ENCODE results near the gene CUEDC2. TPM values are rescaled to one million over a fixed set of nuclear protein-coding genes. Genes with fewer than 3 reads are reported as not detected.
A peak's percentile ranks its signal among the peaks of the same experiment; 100 is the strongest.

Gene CUEDC2
- total RNA-seq, 1 experiment from 2014 or later = 19.5 TPM

DNA sequence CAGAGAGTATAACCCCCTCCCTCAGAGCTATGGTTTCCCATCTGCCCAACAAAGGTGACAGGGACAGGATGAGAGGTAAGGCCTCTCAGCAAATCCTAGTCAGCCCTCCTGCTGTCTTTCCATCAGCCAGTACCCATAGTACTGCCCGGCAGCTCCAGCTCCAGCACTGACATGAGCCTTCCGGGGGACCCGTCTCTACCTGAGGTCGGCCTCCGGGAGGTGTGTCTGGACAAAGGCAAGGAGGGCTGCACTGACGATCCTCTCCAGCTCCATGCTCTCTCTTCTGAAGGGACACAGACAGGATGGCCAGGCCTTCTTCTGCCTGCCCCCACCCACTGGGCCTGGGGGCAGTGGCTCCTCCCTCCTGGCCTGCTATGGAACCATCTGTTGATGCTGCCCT lies 7.5 kb downstream of the CUEDC2 start:
- no peak for DNase-seq (ENCODE audit: low read depth)

GRCh38 chr10:102424145-102424544 lies 8.2 kb downstream of the CUEDC2 start:
- DNase-seq (ENCODE audit: low read depth) = no peak

GRCh38 chr10:102423372-102423968 lies 8.9 kb downstream of the CUEDC2 start:
- no peak for DNase-seq (ENCODE audit: low read depth)

- peak; percentile 54 for DNase-seq (ENCODE audit: low read depth)
Measured at GRCh38 chr10:102422545-102423129, 9.7 kb downstream of the CUEDC2 start.

GRCh38 chr10:102421757-102422512 lies 10.4 kb downstream of the CUEDC2 start:
- no peak for DNase-seq (ENCODE audit: low read depth)

DNA sequence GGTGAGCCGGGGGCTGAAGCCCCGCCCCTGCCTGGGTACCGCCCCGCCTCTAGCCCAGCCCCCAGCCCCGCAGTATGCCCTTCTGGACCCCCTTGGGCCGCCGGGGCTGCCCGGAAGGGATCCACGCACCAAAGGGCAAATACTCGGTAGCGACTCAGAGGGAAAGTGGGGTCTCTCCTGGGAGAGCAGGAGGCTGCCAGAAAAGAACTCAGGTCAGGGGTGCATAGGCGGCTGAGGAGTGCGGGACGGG lies 10.9 kb downstream of the CUEDC2 start:
- DNase-seq (ENCODE audit: low read depth) = no peak

DNA sequence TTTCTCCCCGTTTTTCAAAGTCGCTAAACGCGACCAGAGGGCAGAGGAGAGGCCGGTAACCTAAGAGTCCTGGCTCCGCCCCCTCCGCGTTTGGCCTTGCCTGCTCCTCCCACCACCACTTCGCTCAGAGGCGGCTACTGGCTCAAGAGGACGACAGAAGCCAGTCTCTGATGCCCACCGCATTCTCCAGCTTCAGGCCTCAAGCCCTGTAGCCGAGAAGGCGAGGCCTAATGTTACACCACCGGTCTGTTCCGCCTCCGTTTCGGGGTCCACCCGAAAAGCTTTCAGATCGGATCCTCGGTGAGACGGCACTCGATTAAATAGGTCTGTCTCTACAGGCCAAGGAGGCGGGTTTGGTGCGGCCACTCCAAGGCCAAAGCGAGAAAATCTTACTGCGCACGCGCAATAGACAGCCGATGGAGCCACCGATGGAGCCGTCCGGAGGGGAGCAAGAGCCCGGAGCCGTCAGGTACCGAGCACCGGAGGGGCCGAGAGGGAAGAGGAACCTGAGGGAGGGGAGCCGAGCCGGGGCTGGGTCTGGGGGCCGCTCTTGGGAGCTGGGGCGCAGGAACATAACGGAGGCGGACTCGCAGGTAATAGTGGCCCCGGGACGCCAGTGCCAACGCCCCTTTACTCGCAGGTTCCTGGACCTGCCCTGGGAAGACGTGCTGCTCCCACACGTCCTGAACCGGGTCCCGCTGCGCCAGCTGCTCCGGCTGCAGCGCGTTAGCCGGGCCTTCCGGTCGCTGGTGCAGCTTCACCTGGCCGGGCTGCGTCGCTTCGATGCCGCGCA lies 11.5 kb downstream of the CUEDC2 start, which contains the start of gene FBXL15:
TSS of gene FBXL15 (plus strand) at position 123 of the 793 bp plus-strand sequence. CDS start at position 417, 294 bp downstream.
- peak; percentile 94 for DNase-seq (ENCODE audit: low read depth)

GRCh38 chr10:102420181-102420713 lies 12.1 kb downstream of the CUEDC2 start:
- DNase-seq (ENCODE audit: low read depth) = no peak

DNA sequence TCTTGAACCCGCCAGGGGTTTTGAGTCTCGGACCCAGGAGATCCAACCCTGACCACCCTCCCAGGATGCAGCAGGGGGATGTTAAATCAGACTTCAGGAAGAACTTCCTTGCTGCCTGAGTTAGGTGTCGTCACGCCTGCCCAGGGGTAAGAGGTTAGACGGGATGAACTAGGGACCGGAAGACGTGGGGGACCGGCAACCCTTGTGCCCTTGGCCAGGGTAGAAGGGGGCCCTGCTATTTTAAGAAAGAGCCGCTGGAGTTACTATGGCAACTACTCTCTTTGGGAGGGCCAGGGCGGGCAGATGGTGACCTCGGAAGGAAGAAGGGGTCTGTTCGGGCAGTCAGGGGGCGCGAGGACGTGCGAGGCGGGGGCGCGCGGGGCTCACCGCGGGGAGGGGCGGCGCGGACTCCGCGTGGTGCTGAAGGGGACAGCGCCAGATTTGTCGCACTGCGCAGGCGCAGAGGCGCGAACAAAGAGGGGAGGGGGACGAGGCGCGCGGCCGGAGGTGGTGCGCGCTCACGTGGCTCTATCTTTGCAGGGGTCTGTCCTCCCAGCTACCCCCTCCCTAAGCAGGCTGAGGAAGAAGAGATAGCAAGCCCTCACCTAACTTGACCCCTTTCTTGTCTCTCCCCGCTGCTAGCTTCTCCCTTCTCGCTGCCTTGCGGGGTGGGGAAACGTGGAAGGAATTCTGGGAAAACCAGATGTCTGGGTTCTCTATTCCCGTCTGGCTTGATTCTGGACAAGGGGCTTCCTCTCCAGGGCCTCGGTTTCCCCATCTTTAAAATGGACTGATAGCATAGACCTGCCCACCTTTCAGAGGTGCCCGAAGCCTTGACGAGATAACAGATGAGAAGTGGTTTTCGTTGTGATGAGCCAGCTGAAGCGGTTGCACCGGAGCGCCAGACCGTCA lies 12.8 kb downstream of the CUEDC2 start:
- peak; percentile 57 for DNase-seq (ENCODE audit: low read depth)

DNA sequence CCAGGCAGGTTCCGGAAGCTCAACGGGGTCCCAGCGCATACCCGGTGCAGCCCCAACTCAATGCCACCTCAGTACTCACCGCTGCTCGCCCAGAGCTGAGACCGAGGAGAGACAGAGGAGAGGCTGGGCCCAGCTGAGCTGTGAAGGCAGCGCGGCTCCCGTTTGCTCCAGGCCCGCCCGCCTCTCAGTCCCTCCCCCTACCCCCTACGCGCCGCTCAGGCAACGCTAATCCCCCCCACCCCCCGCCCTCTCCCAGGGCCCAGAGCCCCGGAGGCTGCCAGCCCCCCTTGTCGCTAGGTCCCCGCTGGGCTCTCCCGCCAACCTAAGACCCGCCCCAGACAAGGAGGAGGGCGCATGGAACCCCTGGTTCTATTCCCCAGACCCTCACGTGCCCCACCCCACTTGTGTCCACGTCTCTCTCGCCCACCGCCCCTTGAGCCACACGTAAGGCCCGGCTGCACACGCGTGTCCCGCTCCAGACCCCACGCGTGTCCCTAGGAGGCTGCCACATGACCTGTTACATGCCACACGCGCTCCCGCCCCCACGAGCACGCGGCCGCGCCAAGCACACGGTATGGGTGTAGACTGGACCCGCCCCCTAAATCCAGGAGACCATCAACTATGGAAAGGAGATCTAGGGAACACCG lies 13.6 kb downstream of the CUEDC2 start, which contains the start of gene PSD:
TSS of gene PSD (minus strand) at position 164 of the 647 bp plus-strand sequence. CDS start 1,747 bp downstream, outside the sequence.
- DNase-seq (ENCODE audit: low read depth) = no peak

DNA sequence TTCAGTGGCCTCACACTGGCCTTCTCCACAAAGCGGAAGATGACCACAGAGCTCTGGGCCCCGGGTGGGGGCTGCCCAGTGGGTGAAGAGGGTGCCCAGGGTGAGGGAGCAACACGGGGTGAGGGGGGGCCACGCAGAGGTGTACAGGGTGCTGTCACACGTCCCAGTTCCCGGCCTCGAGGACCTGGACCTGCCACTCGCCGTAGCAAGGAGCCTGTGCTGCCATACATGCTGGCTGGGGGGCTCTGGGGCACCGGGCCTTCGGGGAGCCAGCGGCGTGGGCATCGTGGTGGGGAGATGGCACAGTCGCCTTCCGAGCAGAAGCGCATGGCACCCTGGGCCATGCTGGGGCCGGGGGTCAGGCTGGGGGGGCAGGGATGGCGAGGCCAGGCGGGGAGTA lies 15.7 kb downstream of the CUEDC2 start:
- DNase-seq (ENCODE audit: low read depth) = no peak

DNA sequence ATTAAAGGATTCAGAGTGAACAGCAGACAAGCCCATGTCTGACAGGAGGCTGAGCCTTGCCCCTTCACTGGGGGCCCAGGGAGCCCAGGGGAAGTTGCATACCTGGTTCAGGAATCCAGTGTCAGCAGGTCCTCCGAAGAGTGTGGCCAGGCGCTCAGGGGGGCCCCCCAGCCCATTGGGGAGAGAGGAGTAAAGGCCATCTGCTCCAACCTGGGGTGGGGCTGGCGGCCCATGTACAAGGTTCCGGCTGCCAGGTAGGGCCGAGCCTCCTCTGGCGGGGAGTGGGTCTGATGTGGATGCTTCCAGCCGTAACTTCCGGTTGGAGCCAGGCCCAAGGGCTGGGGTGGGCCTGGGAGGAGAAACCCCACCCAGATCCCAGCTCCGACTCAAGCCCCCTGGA lies 16.1 kb downstream of the CUEDC2 start:
- no peak for DNase-seq (ENCODE audit: low read depth)

DNA sequence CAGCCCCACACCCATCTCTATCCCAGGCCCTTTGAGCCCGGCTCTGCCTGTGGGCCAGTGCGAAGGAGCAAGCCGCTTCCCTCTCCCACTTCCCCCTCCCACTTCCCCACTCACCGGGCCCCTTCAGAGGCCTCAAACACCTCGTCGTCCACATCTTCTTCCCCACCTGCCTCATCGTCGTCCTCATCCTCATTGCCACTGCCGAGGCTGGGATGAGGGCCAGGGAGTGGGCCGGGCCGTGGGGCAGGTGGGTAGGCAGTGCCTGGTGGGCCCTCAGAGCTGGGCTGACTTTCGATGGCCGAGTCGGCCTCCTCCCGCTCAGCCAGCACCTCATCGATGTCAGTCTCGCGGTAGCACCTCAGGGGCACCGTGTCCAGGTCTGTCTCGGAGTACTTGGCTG lies 17.6 kb downstream of the CUEDC2 start:
- no peak for DNase-seq (ENCODE audit: low read depth)

- no peak for DNase-seq (ENCODE audit: low read depth)
Measured at GRCh38 chr10:102413806-102414561, 18.4 kb downstream of the CUEDC2 start.

DNA sequence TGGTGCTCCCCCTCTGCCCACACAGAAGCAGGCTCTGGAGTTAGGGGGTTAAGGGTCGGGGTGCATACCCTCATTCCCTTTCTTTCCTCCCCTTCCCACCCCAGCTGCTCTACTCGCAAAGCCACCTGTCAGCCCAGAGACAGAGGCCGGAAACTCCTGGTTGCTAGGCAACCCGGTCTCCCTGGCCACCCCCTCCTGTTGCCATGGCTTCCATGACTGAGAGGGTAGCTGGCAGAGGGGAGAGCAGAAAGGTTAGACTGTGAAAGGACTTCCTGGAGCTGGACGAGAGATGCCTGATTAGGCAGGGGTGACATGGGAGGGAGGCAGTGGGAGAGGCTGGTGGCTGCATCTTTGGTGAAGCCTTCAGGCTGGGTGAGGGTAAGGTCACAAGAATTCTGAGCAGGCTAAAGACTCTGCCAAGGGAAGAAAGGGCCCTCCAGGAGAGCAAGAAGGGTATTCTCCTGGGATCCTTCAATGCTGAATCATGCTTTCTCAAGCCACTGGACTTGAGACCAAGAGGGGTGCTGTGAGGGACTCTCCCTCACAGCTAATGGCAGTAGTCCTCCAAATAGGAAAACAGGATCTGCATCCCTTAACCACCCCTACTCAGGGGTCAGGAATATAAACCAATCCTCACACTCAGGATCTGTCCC lies 19.2 kb downstream of the CUEDC2 start:
- no peak for DNase-seq (ENCODE audit: low read depth)

GRCh38 chr10:102412293-102412692 lies 20.1 kb downstream of the CUEDC2 start:
- no peak for DNase-seq (ENCODE audit: low read depth)

- DNase-seq (ENCODE audit: low read depth) = no peak
Measured at GRCh38 chr10:102411341-102412255, 20.8 kb downstream of the CUEDC2 start.

GRCh38 chr10:102410429-102411073 lies 21.8 kb downstream of the CUEDC2 start:
- no peak for DNase-seq (ENCODE audit: low read depth)

Measured in Daoy (cell line).